ENCODE results near the gene FADS3.

DNA sequence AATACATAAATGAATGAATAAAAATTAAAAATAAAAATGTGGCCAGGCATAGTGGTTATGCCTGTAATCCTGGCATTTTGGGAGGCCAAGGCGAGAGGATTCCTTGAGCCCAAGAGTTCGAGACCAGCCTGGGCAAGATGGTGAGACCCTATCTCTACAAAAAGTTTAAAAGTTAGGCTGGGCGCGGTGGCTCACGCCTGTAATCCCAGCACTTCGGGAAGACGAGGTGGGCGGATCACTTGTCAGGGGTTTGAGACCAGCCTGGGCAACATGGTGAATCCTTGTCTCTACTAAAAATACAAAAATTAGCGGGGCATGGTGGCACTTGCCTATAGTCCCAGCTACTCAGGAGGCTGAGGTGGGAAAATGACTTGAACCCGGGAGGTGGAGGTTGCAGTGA is 49.1 kb upstream of the FADS3 start:
- TF ChIP-seq, protein P1, sequence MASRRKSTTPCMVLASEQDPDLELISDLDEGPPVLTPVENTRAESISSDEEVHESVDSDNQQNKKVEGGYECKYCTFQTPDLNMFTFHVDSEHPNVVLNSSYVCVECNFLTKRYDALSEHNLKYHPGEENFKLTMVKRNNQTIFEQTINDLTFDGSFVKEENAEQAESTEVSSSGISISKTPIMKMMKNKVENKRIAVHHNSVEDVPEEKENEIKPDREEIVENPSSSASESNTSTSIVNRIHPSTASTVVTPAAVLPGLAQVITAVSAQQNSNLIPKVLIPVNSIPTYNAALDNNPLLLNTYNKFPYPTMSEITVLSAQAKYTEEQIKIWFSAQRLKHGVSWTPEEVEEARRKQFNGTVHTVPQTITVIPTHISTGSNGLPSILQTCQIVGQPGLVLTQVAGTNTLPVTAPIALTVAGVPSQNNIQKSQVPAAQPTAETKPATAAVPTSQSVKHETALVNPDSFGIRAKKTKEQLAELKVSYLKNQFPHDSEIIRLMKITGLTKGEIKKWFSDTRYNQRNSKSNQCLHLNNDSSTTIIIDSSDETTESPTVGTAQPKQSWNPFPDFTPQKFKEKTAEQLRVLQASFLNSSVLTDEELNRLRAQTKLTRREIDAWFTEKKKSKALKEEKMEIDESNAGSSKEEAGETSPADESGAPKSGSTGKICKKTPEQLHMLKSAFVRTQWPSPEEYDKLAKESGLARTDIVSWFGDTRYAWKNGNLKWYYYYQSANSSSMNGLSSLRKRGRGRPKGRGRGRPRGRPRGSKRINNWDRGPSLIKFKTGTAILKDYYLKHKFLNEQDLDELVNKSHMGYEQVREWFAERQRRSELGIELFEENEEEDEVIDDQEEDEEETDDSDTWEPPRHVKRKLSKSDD (conservative IDR thresholded peaks at IDR 0.05; ENCODE audit: low read length) = no peak
- no peak for TF ChIP-seq SNAPC5 (CRISPR knock-in tag; IDR thresholded peaks at IDR 0.05)
- TF ChIP-seq, protein P2, sequence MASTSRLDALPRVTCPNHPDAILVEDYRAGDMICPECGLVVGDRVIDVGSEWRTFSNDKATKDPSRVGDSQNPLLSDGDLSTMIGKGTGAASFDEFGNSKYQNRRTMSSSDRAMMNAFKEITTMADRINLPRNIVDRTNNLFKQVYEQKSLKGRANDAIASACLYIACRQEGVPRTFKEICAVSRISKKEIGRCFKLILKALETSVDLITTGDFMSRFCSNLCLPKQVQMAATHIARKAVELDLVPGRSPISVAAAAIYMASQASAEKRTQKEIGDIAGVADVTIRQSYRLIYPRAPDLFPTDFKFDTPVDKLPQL (IDR thresholded peaks at IDR 0.05; ENCODE audit: extremely low read depth, insufficient read length) = no peak
- TF ChIP-seq NCOR1 (IDR thresholded peaks at IDR 0.05) = no peak
- no peak for TF ChIP-seq CHD4 (IDR thresholded peaks at IDR 0.05; ENCODE audit: insufficient read depth, insufficient replicate concordance, low read depth, low read length, poor library complexity, severe bottlenecking)
- TF ChIP-seq GABPA (tag; conservative IDR thresholded peaks at IDR 0.05; ENCODE audit: low read depth) = no peak
- TF ChIP-seq ELK3 (CRISPR knock-in tag; IDR thresholded peaks at IDR 0.05) = no peak
- TF ChIP-seq HNRNPUL1 (IDR thresholded peaks at IDR 0.05; ENCODE audit: low read length) = no peak
- no peak for TF ChIP-seq HMGXB4 (CRISPR knock-in tag; IDR thresholded peaks at IDR 0.05)
- TF ChIP-seq, protein P3, sequence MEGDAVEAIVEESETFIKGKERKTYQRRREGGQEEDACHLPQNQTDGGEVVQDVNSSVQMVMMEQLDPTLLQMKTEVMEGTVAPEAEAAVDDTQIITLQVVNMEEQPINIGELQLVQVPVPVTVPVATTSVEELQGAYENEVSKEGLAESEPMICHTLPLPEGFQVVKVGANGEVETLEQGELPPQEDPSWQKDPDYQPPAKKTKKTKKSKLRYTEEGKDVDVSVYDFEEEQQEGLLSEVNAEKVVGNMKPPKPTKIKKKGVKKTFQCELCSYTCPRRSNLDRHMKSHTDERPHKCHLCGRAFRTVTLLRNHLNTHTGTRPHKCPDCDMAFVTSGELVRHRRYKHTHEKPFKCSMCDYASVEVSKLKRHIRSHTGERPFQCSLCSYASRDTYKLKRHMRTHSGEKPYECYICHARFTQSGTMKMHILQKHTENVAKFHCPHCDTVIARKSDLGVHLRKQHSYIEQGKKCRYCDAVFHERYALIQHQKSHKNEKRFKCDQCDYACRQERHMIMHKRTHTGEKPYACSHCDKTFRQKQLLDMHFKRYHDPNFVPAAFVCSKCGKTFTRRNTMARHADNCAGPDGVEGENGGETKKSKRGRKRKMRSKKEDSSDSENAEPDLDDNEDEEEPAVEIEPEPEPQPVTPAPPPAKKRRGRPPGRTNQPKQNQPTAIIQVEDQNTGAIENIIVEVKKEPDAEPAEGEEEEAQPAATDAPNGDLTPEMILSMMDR (IDR thresholded peaks at IDR 0.05 in 2 of 3, conservative IDR thresholded peaks at IDR 0.05 in 1 of 3; ENCODE audit: insufficient read depth in 2 of 3, low read depth in 1 of 3, low read length in 3 of 3) = no peak
- TF ChIP-seq, protein P4, sequence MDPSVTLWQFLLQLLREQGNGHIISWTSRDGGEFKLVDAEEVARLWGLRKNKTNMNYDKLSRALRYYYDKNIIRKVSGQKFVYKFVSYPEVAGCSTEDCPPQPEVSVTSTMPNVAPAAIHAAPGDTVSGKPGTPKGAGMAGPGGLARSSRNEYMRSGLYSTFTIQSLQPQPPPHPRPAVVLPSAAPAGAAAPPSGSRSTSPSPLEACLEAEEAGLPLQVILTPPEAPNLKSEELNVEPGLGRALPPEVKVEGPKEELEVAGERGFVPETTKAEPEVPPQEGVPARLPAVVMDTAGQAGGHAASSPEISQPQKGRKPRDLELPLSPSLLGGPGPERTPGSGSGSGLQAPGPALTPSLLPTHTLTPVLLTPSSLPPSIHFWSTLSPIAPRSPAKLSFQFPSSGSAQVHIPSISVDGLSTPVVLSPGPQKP (CRISPR knock-in tag; IDR thresholded peaks at IDR 0.05) = no peak

All from K562 (cell line).